ENCODE measurements around the gene WFIKKN2.

GRCh38 chr17:50815400-50815799, 20.0 kb upstream of the WFIKKN2 start:
- TF ChIP-seq CBX8 (IDR thresholded peaks at IDR 0.05; ENCODE audit: borderline replicate concordance, low read depth, low read length): no peak
- TF ChIP-seq EP300 (IDR thresholded peaks at IDR 0.05; ENCODE audit: borderline replicate concordance in 1 of 2, low read depth in 2 of 2, low read length in 2 of 2): no peak
- no peak for TF ChIP-seq EZH2 (IDR thresholded peaks at IDR 0.05; ENCODE audit: low read depth, low read length, severe bottlenecking)
- TF ChIP-seq CTCF (IDR thresholded peaks at IDR 0.05; ENCODE audit: control extremely low read depth in 1 of 3, insufficient read depth in 1 of 3, low read depth in 1 of 3, low read length in 3 of 3): no peak
- no peak for TF ChIP-seq POLR2AphosphoS5 (IDR thresholded peaks at IDR 0.05; ENCODE audit: low read depth, low read length)
- TF ChIP-seq SP2 (IDR thresholded peaks at IDR 0.05; ENCODE audit: low read length): no peak
- TF ChIP-seq YY1 (IDR thresholded peaks at IDR 0.05; ENCODE audit: low read depth, low read length): no peak
- TF ChIP-seq SIRT6 (IDR thresholded peaks at IDR 0.05; ENCODE audit: low read length): no peak
- TF ChIP-seq ATF2 (IDR thresholded peaks at IDR 0.05; ENCODE audit: low read length): no peak
- TF ChIP-seq JUND (IDR thresholded peaks at IDR 0.05; ENCODE audit: low read length): no peak
- no peak for TF ChIP-seq ASH2L (IDR thresholded peaks at IDR 0.05; ENCODE audit: low read length)

Measured in H1 (cell line).